Karpas-422 (cell line): Measurements from ENCODE around the gene GDF10. TPM values are rescaled to one million over a fixed set of nuclear protein-coding genes. Genes with fewer than 3 reads are reported as not detected.

Source experiments
- DNase-seq: peaks from one replicate; pipeline ENCODE4 v3.0.0-alpha.2; 2015
- H2AFZ ChIP-seq: fragments of 200-600 bp; sonication (generic); 2 replicates; pipeline ENCODE4 v1.6.1; 2014; ENCODE audit warnings: antibody characterized with exemption, low read length, mixed read lengths
- H3K27ac ChIP-seq: fragments of 200-600 bp; sonication (generic); 2 replicates; pipeline ENCODE4 v1.5.1; 2014; ENCODE audit warnings: mild to moderate bottlenecking, low read length, moderate library complexity
- H3K27me3 ChIP-seq: fragments of 200-600 bp; sonication (generic); 2 replicates; pipeline ENCODE4 v1.6.1; 2014; ENCODE audit warnings: low read length, mixed read lengths
- H3K36me3 ChIP-seq: fragments of 200-600 bp; sonication (generic); 2 replicates; pipeline ENCODE4 v1.6.1; 2014; ENCODE audit warnings: low read length, mixed read lengths; ENCODE audit not compliant: insufficient read depth
- H3K4me1 ChIP-seq: fragments of 200-600 bp; sonication (generic); 2 replicates; pipeline ENCODE4 v1.6.1; 2014; ENCODE audit warnings: mild to moderate bottlenecking, low read length, mixed read lengths
- H3K4me2 ChIP-seq: fragments of 200-600 bp; sonication (generic); 2 replicates; pipeline ENCODE4 v1.6.1; 2014; ENCODE audit warnings: low read length, low read depth, mild to moderate bottlenecking; ENCODE audit not compliant: poor library complexity, severe bottlenecking
- H3K4me3 ChIP-seq: fragments of 200-600 bp; sonication (generic); 2 replicates; pipeline ENCODE4 v1.5.1; 2014; ENCODE audit warnings: mild to moderate bottlenecking, antibody characterized with exemption, low read length, mixed read lengths
- H3K79me2 ChIP-seq: fragments of 200-600 bp; sonication (generic); 2 replicates; pipeline ENCODE4 v1.6.1; 2014; ENCODE audit warnings: mild to moderate bottlenecking, low read length, mixed read lengths
- H3K9ac ChIP-seq: fragments of 200-600 bp; sonication (generic); 2 replicates; pipeline ENCODE4 v1.6.0; 2014; ENCODE audit warnings: low read length
- H3K9me2 ChIP-seq: fragments of 200-600 bp; sonication (generic), shearing (Covaris generic); replicated peaks from 2 replicates; pipeline ENCODE4 v1.6.0; 2014; ENCODE audit warnings: mild to moderate bottlenecking, low read length, moderate library complexity; ENCODE audit not compliant: insufficient read depth
- H3K9me3 ChIP-seq: fragments of 300-700, 200-600 bp; sonication (generic); 2 replicates; pipeline ENCODE4 v1.6.1; 2014; ENCODE audit warnings: low read length, mixed read lengths
- H4K20me1 ChIP-seq: fragments of 200-600 bp; sonication (generic); 2 replicates; pipeline ENCODE4 v1.6.1; 2014; ENCODE audit warnings: mild to moderate bottlenecking, antibody characterized with exemption, low read length, low read depth; ENCODE audit not compliant: insufficient read depth
- total RNA-seq: library from RNA; depleted of rRNA; stranded (reverse); fragments of >200 nt; shearing (Covaris generic); gene quantifications from 2 replicates; pipeline ENCODE4 v1.2.3, GENCODE V29; 2014; ENCODE audit warnings: low replicate concordance

The GDF10 gene
- total RNA-seq, 1 experiment from 2014 or later = not detected

- Histone ChIP-seq H3K27ac (no peak overlapping the region), H3K9me3 (no peaks in the 10 kb centered on the region), H2AFZ (no peak overlapping the region), H3K9ac (no peak overlapping the region), H3K4me3 (no peak overlapping the region), H3K79me2 (no peaks in the 10 kb centered on the region), H3K4me1 (no peaks in the 10 kb centered on the region), H4K20me1 (no peaks in the 10 kb centered on the region), H3K9me2 (no peaks in the 10 kb centered on the region), H3K27me3 (no peaks in the 10 kb centered on the region), H3K4me2 (no peak overlapping the region), H3K36me3 (no peaks in the 10 kb centered on the region)
- no peak for DNase-seq
Measured at GRCh38 chr10:47323636-47324296, 23.8 kb downstream of the GDF10 start.

DNA sequence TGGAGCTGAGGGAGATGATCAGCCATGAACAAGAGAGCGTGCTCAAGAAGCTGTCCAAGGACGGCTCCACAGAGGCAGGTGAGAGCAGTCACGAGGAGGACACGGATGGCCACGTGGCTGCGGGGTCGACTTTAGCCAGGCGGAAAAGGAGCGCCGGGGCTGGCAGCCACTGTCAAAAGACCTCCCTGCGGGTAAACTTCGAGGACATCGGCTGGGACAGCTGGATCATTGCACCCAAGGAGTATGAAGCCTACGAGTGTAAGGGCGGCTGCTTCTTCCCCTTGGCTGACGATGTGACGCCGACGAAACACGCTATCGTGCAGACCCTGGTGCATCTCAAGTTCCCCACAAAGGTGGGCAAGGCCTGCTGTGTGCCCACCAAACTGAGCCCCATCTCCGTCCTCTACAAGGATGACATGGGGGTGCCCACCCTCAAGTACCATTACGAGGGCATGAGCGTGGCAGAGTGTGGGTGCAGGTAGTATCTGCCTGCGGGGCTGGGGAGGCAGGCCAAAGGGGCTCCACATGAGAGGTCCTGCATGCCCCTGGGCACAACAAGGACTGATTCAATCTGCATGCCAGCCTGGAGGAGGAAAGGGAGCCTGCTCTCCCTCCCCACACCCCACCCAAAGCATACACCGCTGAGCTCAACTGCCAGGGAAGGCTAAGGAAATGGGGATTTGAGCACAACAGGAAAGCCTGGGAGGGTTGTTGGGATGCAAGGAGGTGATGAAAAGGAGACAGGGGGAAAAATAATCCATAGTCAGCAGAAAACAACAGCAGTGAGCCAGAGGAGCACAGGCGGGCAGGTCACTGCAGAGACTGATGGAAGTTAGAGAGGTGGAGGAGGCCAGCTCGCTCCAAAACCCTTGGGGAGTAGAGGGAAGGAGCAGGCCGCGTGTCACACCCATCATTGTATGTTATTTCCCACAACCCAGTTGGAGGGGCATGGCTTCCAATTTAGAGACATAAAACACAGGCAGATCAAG, 25.6 kb downstream of the GDF10 start:
- H3K27me3 ChIP-seq = no peaks in the 10 kb centered on the region
- no peaks in the 10 kb centered on the region for H3K4me1 ChIP-seq
- H3K4me3 ChIP-seq = no peak overlapping the region
- H2AFZ ChIP-seq = no peak overlapping the region
- no peak overlapping the region for H3K27ac ChIP-seq
- DNase-seq = no peak
- H3K9me3 ChIP-seq = no peaks in the 10 kb centered on the region
- no peaks in the 10 kb centered on the region for H3K36me3 ChIP-seq
- no peaks in the 10 kb centered on the region for H4K20me1 ChIP-seq
- no peaks in the 10 kb centered on the region for H3K9me2 ChIP-seq
- H3K79me2 ChIP-seq = no peaks in the 10 kb centered on the region
- H3K4me2 ChIP-seq = no peak overlapping the region
- no peak overlapping the region for H3K9ac ChIP-seq

GRCh38 chr10:47326306-47326926, 26.4 kb downstream of the GDF10 start:
- H3K4me3 ChIP-seq = no peak overlapping the region
- no peaks in the 10 kb centered on the region for H3K27me3 ChIP-seq
- no peak overlapping the region for H2AFZ ChIP-seq
- no peak overlapping the region for H3K9ac ChIP-seq
- no peaks in the 10 kb centered on the region for H3K4me1 ChIP-seq
- H3K27ac ChIP-seq = no peak overlapping the region
- H3K9me3 ChIP-seq = no peaks in the 10 kb centered on the region
- no peaks in the 10 kb centered on the region for H3K9me2 ChIP-seq
- H3K79me2 ChIP-seq = no peaks in the 10 kb centered on the region
- no peaks in the 10 kb centered on the region for H3K36me3 ChIP-seq
- H3K4me2 ChIP-seq = no peak overlapping the region
- DNase-seq = no peak
- H4K20me1 ChIP-seq = no peaks in the 10 kb centered on the region

DNA sequence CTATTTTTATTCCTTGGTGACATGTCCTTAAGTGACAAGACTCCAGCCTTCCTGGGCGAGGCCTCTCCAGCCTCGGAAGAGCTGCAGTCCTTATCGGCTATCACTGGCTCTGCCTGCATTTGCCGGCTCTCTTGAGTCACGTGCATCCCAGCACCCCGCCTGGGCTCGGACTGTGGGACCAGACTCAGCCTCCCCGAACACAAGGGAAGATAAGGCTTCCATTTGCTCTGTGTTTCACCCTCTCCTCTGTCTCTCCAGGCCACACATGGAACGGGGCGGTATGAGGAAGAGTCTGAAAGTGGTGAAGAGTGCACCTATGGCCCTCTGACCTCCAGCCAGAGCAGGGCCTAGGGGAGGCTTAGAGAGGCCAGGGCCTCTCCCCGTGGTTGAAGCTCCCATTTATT, 26.9 kb downstream of the GDF10 start:
- Histone ChIP-seq H3K4me3 (no peak overlapping the region), H3K79me2 (no peaks in the 10 kb centered on the region), H2AFZ (no peak overlapping the region), H3K27ac (no peak overlapping the region), H3K4me1 (no peaks in the 10 kb centered on the region), H3K9me3 (no peaks in the 10 kb centered on the region), H3K27me3 (no peaks in the 10 kb centered on the region), H3K36me3 (no peaks in the 10 kb centered on the region), H3K4me2 (no peak overlapping the region), H4K20me1 (no peaks in the 10 kb centered on the region), H3K9ac (no peak overlapping the region), H3K9me2 (no peaks in the 10 kb centered on the region)
- no peak for DNase-seq

DNA sequence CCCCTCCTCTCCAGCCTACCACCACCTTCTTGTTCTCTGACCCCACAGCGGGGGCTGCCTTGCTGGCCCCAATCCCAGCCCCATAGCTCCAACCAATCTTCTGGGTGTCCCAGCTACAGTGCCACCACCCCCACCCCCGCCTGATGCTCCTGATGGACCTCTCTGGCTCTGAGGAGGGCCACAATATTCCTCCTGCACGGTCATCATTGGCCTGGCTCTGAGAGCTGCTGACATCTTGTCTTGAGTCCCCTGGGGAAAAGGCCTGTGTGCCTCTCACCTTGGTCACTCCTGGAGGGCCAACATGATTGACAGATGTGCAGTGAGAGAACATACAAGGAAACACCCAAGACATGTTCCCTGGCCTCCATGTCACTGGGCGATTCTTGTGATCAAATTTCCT, 29.9 kb downstream of the GDF10 start:
- no peak overlapping the region for H3K4me3 ChIP-seq
- H4K20me1 ChIP-seq = no peaks in the 10 kb centered on the region
- H3K27ac ChIP-seq = no peak overlapping the region
- no peaks in the 10 kb centered on the region for H3K79me2 ChIP-seq
- no peaks in the 10 kb centered on the region for H3K9me3 ChIP-seq
- no peak overlapping the region for H2AFZ ChIP-seq
- H3K9me2 ChIP-seq = no peaks in the 10 kb centered on the region
- H3K4me2 ChIP-seq = no peak overlapping the region
- H3K36me3 ChIP-seq = no peaks in the 10 kb centered on the region
- H3K9ac ChIP-seq = no peak overlapping the region
- no peaks in the 10 kb centered on the region for H3K27me3 ChIP-seq
- DNase-seq = no peak
- H3K4me1 ChIP-seq = no peaks in the 10 kb centered on the region

- H3K27me3 ChIP-seq = no peaks in the 10 kb centered on the region
- H3K36me3 ChIP-seq = no peaks in the 10 kb centered on the region
- H3K79me2 ChIP-seq = no peaks in the 10 kb centered on the region
- no peaks in the 10 kb centered on the region for H3K9me2 ChIP-seq
- no peak for DNase-seq
- H3K27ac ChIP-seq = no peak overlapping the region
- no peak overlapping the region for H3K4me3 ChIP-seq
- H2AFZ ChIP-seq = no peak overlapping the region
- no peak overlapping the region for H3K4me2 ChIP-seq
- H3K9me3 ChIP-seq = no peaks in the 10 kb centered on the region
- no peak overlapping the region for H3K9ac ChIP-seq
- H3K4me1 ChIP-seq = no peaks in the 10 kb centered on the region
- no peaks in the 10 kb centered on the region for H4K20me1 ChIP-seq
Measured at GRCh38 chr10:47330366-47330765, 30.4 kb downstream of the GDF10 start.

DNA sequence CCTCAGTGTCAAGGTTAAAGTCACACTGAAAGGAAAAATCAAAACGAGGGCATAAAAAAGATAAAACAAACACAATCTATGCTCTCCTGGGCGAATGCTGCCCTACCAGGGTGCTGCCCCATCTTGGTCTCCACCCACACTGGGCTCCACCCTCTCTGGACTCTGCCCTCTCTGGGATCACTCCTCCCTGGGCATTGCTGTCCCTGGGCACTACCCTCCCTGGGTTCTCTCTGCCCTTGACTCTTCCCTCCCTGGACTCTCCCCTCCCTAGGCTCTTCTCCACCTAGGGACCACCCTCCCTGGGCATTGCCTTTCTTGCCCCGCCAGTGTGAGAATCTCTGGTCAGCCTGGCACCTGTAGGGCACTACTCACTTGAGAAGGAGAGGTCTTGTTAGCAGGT, 30.8 kb downstream of the GDF10 start:
- H2AFZ ChIP-seq = no peak overlapping the region
- H3K4me3 ChIP-seq = no peak overlapping the region
- no peak for DNase-seq

DNA sequence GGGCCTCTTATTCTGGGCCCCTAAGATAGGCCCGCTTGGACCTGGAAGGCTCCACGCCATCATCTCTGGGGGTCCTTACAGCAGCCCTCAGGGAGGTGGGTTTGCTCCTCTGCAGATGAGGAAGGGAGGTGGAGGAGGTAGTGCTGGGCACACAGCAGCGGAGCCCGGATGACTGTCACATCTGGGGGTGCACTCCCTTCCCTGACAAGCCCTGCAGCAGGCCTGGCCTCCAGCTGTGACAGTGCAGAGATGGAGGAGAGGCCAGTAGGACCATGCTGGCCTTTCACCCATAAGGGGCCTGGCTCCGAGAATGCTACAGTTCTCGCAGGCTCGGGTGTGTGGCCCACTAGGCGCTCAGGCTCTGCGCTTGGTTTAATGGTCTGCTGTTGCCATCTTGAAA, 31.5 kb downstream of the GDF10 start:
- no peaks in the 10 kb centered on the region for H3K79me2 ChIP-seq
- no peaks in the 10 kb centered on the region for H3K36me3 ChIP-seq
- H3K4me2 ChIP-seq = no peak overlapping the region
- no peaks in the 10 kb centered on the region for H4K20me1 ChIP-seq
- H3K9me2 ChIP-seq = no peaks in the 10 kb centered on the region
- no peaks in the 10 kb centered on the region for H3K27me3 ChIP-seq
- no peak overlapping the region for H3K4me3 ChIP-seq
- H3K4me1 ChIP-seq = no peaks in the 10 kb centered on the region
- no peak overlapping the region for H3K9ac ChIP-seq
- no peak overlapping the region for H2AFZ ChIP-seq
- no peak overlapping the region for H3K27ac ChIP-seq
- no peak for DNase-seq
- no peaks in the 10 kb centered on the region for H3K9me3 ChIP-seq

More for the DNA sequence above, 30.8 kb downstream of the GDF10 start:
- H3K9me3 ChIP-seq = no peaks in the 10 kb centered on the region
- no peaks in the 10 kb centered on the region for H4K20me1 ChIP-seq
- H3K27ac ChIP-seq = no peak overlapping the region
- no peaks in the 10 kb centered on the region for H3K4me1 ChIP-seq
- H3K9ac ChIP-seq = no peak overlapping the region
- no peaks in the 10 kb centered on the region for H3K79me2 ChIP-seq
- no peaks in the 10 kb centered on the region for H3K9me2 ChIP-seq
- no peaks in the 10 kb centered on the region for H3K36me3 ChIP-seq
- no peaks in the 10 kb centered on the region for H3K27me3 ChIP-seq
- H3K4me2 ChIP-seq = no peak overlapping the region
